CD8-positive, alpha-beta memory T cell (primary cell): ENCODE results near the gene KRT20. TPM values are rescaled to one million over a fixed set of nuclear protein-coding genes. Genes with fewer than 3 reads are reported as not detected.

Source experiments
- CTCF ChIA-PET: fragments of 350-600 bp; sonication (Branson Sonifier 250); formaldehyde crosslinking; loops from one replicate; lab custom pipeline; 2021; ENCODE audit warnings: antibody characterized with exemption; lab: Charles Lee
- POLR2A ChIA-PET: fragments of 350-600 bp; sonication (Branson Sonifier 250); formaldehyde crosslinking; loops from one replicate; lab custom pipeline; 2021; ENCODE audit warnings: antibody characterized with exemption; lab: Charles Lee
- DNase-seq, 5 donors: peaks; one replicate each; pipeline versions ENCODE4 v3.0.0 to v3.0.0-alpha.2; 2020 to 2022; ENCODE audit warnings: mixed read lengths in 1 of 5
- H3K27ac ChIP-seq: one replicate; pipeline ENCODE4 v1.7.0; 2013; ENCODE audit warnings: low read depth, mild to moderate bottlenecking, low read length, moderate library complexity
- H3K27me3 ChIP-seq: 2 replicates; pipeline ENCODE4 v1.7.0; 2013; ENCODE audit warnings: low read length, mild to moderate bottlenecking; ENCODE audit not compliant: insufficient read depth, poor library complexity, severe bottlenecking
- H3K36me3 ChIP-seq: 2 replicates; pipeline ENCODE4 v1.7.0; 2013; ENCODE audit warnings: mild to moderate bottlenecking, low read length, moderate library complexity; ENCODE audit not compliant: insufficient read depth
- H3K4me1 ChIP-seq: 2 replicates; pipeline ENCODE4 v1.7.0; 2013; ENCODE audit warnings: mild to moderate bottlenecking, low read length, moderate library complexity; ENCODE audit not compliant: insufficient read depth
- H3K4me3 ChIP-seq: 2 replicates; pipeline ENCODE4 v1.7.0; 2013; ENCODE audit warnings: mild to moderate bottlenecking, low read length
- H3K9me3 ChIP-seq: 2 replicates; pipeline ENCODE4 v1.7.0; 2013; ENCODE audit warnings: mild to moderate bottlenecking, low read length
- H3K27ac Mint-ChIP-seq, 8 donors: one replicate each; pipeline ENCODE4 v1.8.0; 2020 to 2021; ENCODE audit warnings: mixed read lengths in 8 of 8, mild to moderate bottlenecking in 6 of 8, inconsistent platforms in 3 of 8, moderate library complexity in 3 of 8
- H3K27me3 Mint-ChIP-seq, 2 donors: one replicate each; pipeline ENCODE4 v1.8.0; 2020 to 2021; ENCODE audit warnings: mixed read lengths in 2 of 2, mild to moderate bottlenecking in 1 of 2, moderate library complexity in 1 of 2
- H3K36me3 Mint-ChIP-seq, 3 donors: one replicate each; pipeline ENCODE4 v1.8.0; 2020 to 2021; ENCODE audit warnings: mixed read lengths in 3 of 3, inconsistent platforms in 1 of 3, mild to moderate bottlenecking in 1 of 3
- H3K4me1 Mint-ChIP-seq, 3 donors: one replicate each; pipeline ENCODE4 v1.8.0; 2020 to 2021; ENCODE audit warnings: mixed read lengths in 3 of 3, inconsistent platforms in 1 of 3, mild to moderate bottlenecking in 1 of 3
- H3K4me3 Mint-ChIP-seq, 7 donors: one replicate each; pipeline ENCODE4 v1.8.0; 2020 to 2021; ENCODE audit warnings: mixed read lengths in 7 of 7, mild to moderate bottlenecking in 6 of 7, moderate library complexity in 4 of 7, inconsistent platforms in 2 of 7
- H3K9me3 Mint-ChIP-seq, 5 donors: one replicate each; pipeline ENCODE4 v1.8.0; 2020 to 2022; ENCODE audit warnings: mixed read lengths in 5 of 5, mild to moderate bottlenecking in 3 of 5, moderate library complexity in 2 of 5, inconsistent platforms in 1 of 5
- polyA plus RNA-seq: library from polyadenylated mRNA; unstranded; fragments of 300-500 nt; fragmentation: Illumina TruSeq; gene quantifications from one replicate; pipeline ENCODE4 v1.2.3, GENCODE V29; 2021
- total RNA-seq, 2 experiments: library from RNA; stranded (reverse); gene quantifications; one replicate each; pipeline ENCODE4 v1.2.3, GENCODE V29; 2021

The KRT20 gene
- total and polyA plus RNA-seq, 3 experiments from 2014 or later = not detected

- no peak for DNase-seq
- Mint-ChIP-seq H3K36me3 (no peaks in the 10 kb centered on the region), H3K27ac (no peak overlapping the region), H3K4me1 (no peaks in the 10 kb centered on the region), H3K27me3 (peaks cover 16 to 61% of the 10 kb centered on the region in 2 donors), H3K4me3 (no peak overlapping the region), H3K9me3 (no peaks in the 10 kb centered on the region)
- H3K27me3 ChIP-seq = peaks cover 4% of the 10 kb centered on the region
- no peaks in the 10 kb centered on the region for H3K36me3 ChIP-seq
- POLR2A ChIA-PET = no interaction called here
- no peak overlapping the region for H3K27ac ChIP-seq
- H3K9me3 ChIP-seq = no peaks in the 10 kb centered on the region
- H3K4me1 ChIP-seq = no peaks in the 10 kb centered on the region
- no peak overlapping the region for H3K4me3 ChIP-seq
- CTCF ChIA-PET = no interaction called here
Observed at GRCh38 chr17:40896916-40897455, 11.9 kb upstream of the KRT20 start.

GRCh38 chr17:40895106-40895730, 10.2 kb upstream of the KRT20 start:
- H3K36me3 Mint-ChIP-seq = no peaks in the 10 kb centered on the region
- Histone ChIP-seq H3K27ac (no peak overlapping the region), H3K9me3 (no peaks in the 10 kb centered on the region), H3K36me3 (no peaks in the 10 kb centered on the region), H3K4me1 (no peaks in the 10 kb centered on the region), H3K4me3 (no peak overlapping the region), H3K27me3 (peaks cover 8% of the 10 kb centered on the region)
- no peaks in the 10 kb centered on the region for H3K9me3 Mint-ChIP-seq
- H3K27me3 Mint-ChIP-seq = peaks cover 14 to 55% of the 10 kb centered on the region in 2 donors
- POLR2A ChIA-PET = no interaction called here
- DNase-seq = no peak
- no peaks in the 10 kb centered on the region for H3K4me1 Mint-ChIP-seq
- no peak overlapping the region for H3K27ac Mint-ChIP-seq
- CTCF ChIA-PET = no interaction called here
- H3K4me3 Mint-ChIP-seq = no peak overlapping the region

- Histone ChIP-seq H3K36me3 (no peaks in the 10 kb centered on the region), H3K27me3 (peaks cover 13% of the 10 kb centered on the region), H3K4me3 (no peak overlapping the region), H3K27ac (no peak overlapping the region), H3K4me1 (no peaks in the 10 kb centered on the region), H3K9me3 (no peaks in the 10 kb centered on the region)
- Mint-ChIP-seq H3K9me3 (no peaks in the 10 kb centered on the region), H3K4me1 (no peaks in the 10 kb centered on the region), H3K36me3 (no peaks in the 10 kb centered on the region), H3K27ac (no peak overlapping the region), H3K27me3 (peaks cover 18 to 57% of the 10 kb centered on the region in 2 donors), H3K4me3 (no peak overlapping the region)
- CTCF ChIA-PET = no interaction called here
- POLR2A ChIA-PET = no interaction called here
- DNase-seq = no peak
Observed at GRCh38 chr17:40888196-40888720, 3.2 kb upstream of the KRT20 start.

- ChIA-PET CTCF (no interaction called here), POLR2A (no interaction called here)
- H3K4me3 Mint-ChIP-seq = no peak overlapping the region
- no peaks in the 10 kb centered on the region for H3K36me3 ChIP-seq
- H3K27ac ChIP-seq = no peak overlapping the region
- DNase-seq = no peak
- H3K27me3 Mint-ChIP-seq = peaks cover 16 to 52% of the 10 kb centered on the region in 2 donors
- H3K4me1 Mint-ChIP-seq = no peaks in the 10 kb centered on the region
- no peak overlapping the region for H3K27ac Mint-ChIP-seq
- no peaks in the 10 kb centered on the region for H3K9me3 Mint-ChIP-seq
- H3K36me3 Mint-ChIP-seq = no peaks in the 10 kb centered on the region
- H3K4me3 ChIP-seq = no peak overlapping the region
- H3K4me1 ChIP-seq = no peaks in the 10 kb centered on the region
- H3K9me3 ChIP-seq = no peaks in the 10 kb centered on the region
- H3K27me3 ChIP-seq = peaks cover 13% of the 10 kb centered on the region
Observed at GRCh38 chr17:40886090-40886489, 1.0 kb upstream of the KRT20 start.

GRCh38 chr17:40883626-40884334, 1.3 kb downstream of the KRT20 start:
- Mint-ChIP-seq H3K36me3 (no peaks in the 10 kb centered on the region), H3K27me3 (peaks cover 7 to 39% of the 10 kb centered on the region in 2 donors), H3K9me3 (no peaks in the 10 kb centered on the region), H3K4me1 (no peaks in the 10 kb centered on the region), H3K27ac (peak overlapping the region in 1 of 8 donors; percentile 36), H3K4me3 (no peak overlapping the region)
- Histone ChIP-seq H3K9me3 (no peaks in the 10 kb centered on the region), H3K36me3 (no peaks in the 10 kb centered on the region), H3K4me3 (no peak overlapping the region), H3K4me1 (no peaks in the 10 kb centered on the region), H3K27me3 (peaks cover 4% of the 10 kb centered on the region), H3K27ac (no peak overlapping the region)
- CTCF ChIA-PET = no interaction called here
- POLR2A ChIA-PET = no interaction called here
- no peak for DNase-seq

- no peaks in the 10 kb centered on the region for H3K9me3 Mint-ChIP-seq
- no peaks in the 10 kb centered on the region for H3K36me3 Mint-ChIP-seq
- no peaks in the 10 kb centered on the region for H3K4me1 Mint-ChIP-seq
- H3K4me3 ChIP-seq = no peak overlapping the region
- no peak overlapping the region for H3K4me3 Mint-ChIP-seq
- DNase-seq = no peak
- POLR2A ChIA-PET = no interaction called here
- H3K27ac ChIP-seq = no peak overlapping the region
- CTCF ChIA-PET = no interaction called here
- no peaks in the 10 kb centered on the region for H3K9me3 ChIP-seq
- H3K27me3 ChIP-seq = peaks cover 4% of the 10 kb centered on the region
- no peak overlapping the region for H3K27ac Mint-ChIP-seq
- H3K4me1 ChIP-seq = no peaks in the 10 kb centered on the region
- H3K27me3 Mint-ChIP-seq = peaks cover 7 to 32% of the 10 kb centered on the region in 2 donors
- H3K36me3 ChIP-seq = no peaks in the 10 kb centered on the region
Observed at GRCh38 chr17:40883031-40883430, 2.0 kb downstream of the KRT20 start.

GRCh38 chr17:40879026-40879425, 6.0 kb downstream of the KRT20 start:
- Mint-ChIP-seq H3K4me1 (no peaks in the 10 kb centered on the region), H3K27ac (no peak overlapping the region), H3K9me3 (no peaks in the 10 kb centered on the region), H3K36me3 (no peaks in the 10 kb centered on the region), H3K4me3 (no peak overlapping the region), H3K27me3 (peaks cover 6 to 20% of the 10 kb centered on the region in 2 donors)
- DNase-seq = no peak
- H3K9me3 ChIP-seq = no peaks in the 10 kb centered on the region
- no peaks in the 10 kb centered on the region for H3K36me3 ChIP-seq
- no peak overlapping the region for H3K4me3 ChIP-seq
- ChIA-PET POLR2A (no interaction called here), CTCF (no interaction called here)
- H3K27me3 ChIP-seq = no peaks in the 10 kb centered on the region
- H3K4me1 ChIP-seq = no peaks in the 10 kb centered on the region
- no peak overlapping the region for H3K27ac ChIP-seq

- Histone ChIP-seq H3K36me3 (no peaks in the 10 kb centered on the region), H3K4me1 (no peaks in the 10 kb centered on the region), H3K27me3 (no peaks in the 10 kb centered on the region), H3K9me3 (no peaks in the 10 kb centered on the region), H3K4me3 (no peak overlapping the region), H3K27ac (no peak overlapping the region)
- Mint-ChIP-seq H3K4me1 (no peaks in the 10 kb centered on the region), H3K36me3 (no peaks in the 10 kb centered on the region), H3K4me3 (no peak overlapping the region), H3K9me3 (no peaks in the 10 kb centered on the region), H3K27ac (no peak overlapping the region), H3K27me3 (peaks cover 6 to 16% of the 10 kb centered on the region in 2 donors)
- POLR2A ChIA-PET = no interaction called here
- CTCF ChIA-PET = no interaction called here
- no peak for DNase-seq
Observed at GRCh38 chr17:40878044-40878443, 7.0 kb downstream of the KRT20 start.
